ENCODE measurements around the gene AFG1L. TPM values are rescaled to one million over a fixed set of nuclear protein-coding genes. Genes with fewer than 3 reads are reported as not detected.

The AFG1L gene
- total RNA-seq, 1 donor from 2014 or later = 9.3 TPM

GRCh38 chr6:108423982-108424705, 129.3 kb downstream of the AFG1L start:
- Mint-ChIP-seq H3K4me1 (peaks cover 7% of the 10 kb centered on the region), H3K4me3 (no peak overlapping the region), H3K36me3 (peaks cover 8% of the 10 kb centered on the region), H3K9me3 (peaks cover 12% of the 10 kb centered on the region), H3K27ac (no peak overlapping the region), H3K27me3 (ENCODE audit: low read depth) (peaks cover 25% of the 10 kb centered on the region)
- no peak for DNase-seq (ENCODE audit: low spot score in 2 of 2, unreplicated experiment in 2 of 2)
- TF ChIP-seq CTCF (IDR thresholded peaks at IDR 0.05; ENCODE audit: unreplicated experiment) = no peak

DNA sequence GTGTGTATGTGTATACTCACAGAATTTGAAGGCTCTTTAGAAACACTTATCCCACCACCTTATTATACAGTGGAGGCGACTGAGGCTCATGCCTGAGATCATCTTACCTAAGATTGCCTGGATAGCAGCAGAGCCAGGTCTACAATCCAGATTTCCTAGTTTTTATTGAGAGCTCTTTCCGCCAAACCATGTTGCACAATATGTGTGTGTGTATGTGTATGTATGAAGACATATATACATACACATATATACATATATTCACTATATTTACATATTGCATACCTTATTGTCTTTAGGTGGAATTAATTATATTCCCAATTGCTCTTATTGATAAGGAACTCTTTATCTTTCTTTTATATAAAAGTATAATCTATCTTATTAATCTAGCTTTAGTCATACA, 130.6 kb downstream of the AFG1L start:
- DNase-seq (ENCODE audit: low spot score in 2 of 2, unreplicated experiment in 2 of 2) = no peak
- TF ChIP-seq CTCF (IDR thresholded peaks at IDR 0.05; ENCODE audit: unreplicated experiment) = no peak
- Mint-ChIP-seq H3K36me3 (peaks cover 9% of the 10 kb centered on the region), H3K27me3 (ENCODE audit: low read depth) (peaks cover 25% of the 10 kb centered on the region), H3K4me3 (no peak overlapping the region), H3K4me1 (peaks cover 7% of the 10 kb centered on the region), H3K27ac (no peak overlapping the region), H3K9me3 (peaks cover 12% of the 10 kb centered on the region)

- no peak for DNase-seq (ENCODE audit: low spot score in 2 of 2, unreplicated experiment in 2 of 2)
- no peak overlapping the region for H3K27ac Mint-ChIP-seq
- H3K9me3 Mint-ChIP-seq = peaks cover 12% of the 10 kb centered on the region
- peaks cover 35% of the 10 kb centered on the region for H3K27me3 Mint-ChIP-seq (ENCODE audit: low read depth)
- H3K4me3 Mint-ChIP-seq = no peak overlapping the region
- no peak for TF ChIP-seq CTCF (IDR thresholded peaks at IDR 0.05; ENCODE audit: unreplicated experiment)
- H3K4me1 Mint-ChIP-seq = no peaks in the 10 kb centered on the region
- H3K36me3 Mint-ChIP-seq = peaks cover 9% of the 10 kb centered on the region
Measured at GRCh38 chr6:108432143-108432542, 137.3 kb downstream of the AFG1L start.

- Mint-ChIP-seq H3K4me3 (no peak overlapping the region), H3K27me3 (ENCODE audit: low read depth) (peaks cover 38% of the 10 kb centered on the region), H3K36me3 (peaks cover 9% of the 10 kb centered on the region), H3K9me3 (peaks cover 12% of the 10 kb centered on the region), H3K4me1 (no peaks in the 10 kb centered on the region), H3K27ac (no peak overlapping the region)
- no peak for DNase-seq (ENCODE audit: low spot score in 2 of 2, unreplicated experiment in 2 of 2)
- no peak for TF ChIP-seq CTCF (IDR thresholded peaks at IDR 0.05; ENCODE audit: unreplicated experiment)
Measured at GRCh38 chr6:108432792-108433191, 137.9 kb downstream of the AFG1L start.

DNA sequence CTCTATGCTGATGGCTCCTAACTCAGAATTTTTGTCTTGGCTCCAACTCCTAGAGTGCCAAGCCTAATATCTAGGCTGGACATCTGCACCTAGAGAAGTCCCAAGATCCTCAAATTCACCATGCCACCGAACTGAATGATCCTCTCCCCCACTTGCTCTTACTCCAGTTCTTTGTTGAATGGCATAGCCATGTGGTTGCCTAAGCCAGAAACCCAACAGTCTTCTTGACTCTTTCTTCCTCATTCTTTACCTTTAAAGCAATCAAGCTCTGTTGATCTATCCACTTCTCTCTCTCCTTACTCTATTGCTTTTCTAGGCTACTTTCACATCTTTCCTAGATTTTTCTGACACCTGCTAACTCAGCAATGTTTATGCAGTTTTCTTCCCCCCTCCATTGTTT, 139.4 kb downstream of the AFG1L start:
- TF ChIP-seq CTCF (IDR thresholded peaks at IDR 0.05; ENCODE audit: unreplicated experiment) = no peak
- Mint-ChIP-seq H3K36me3 (peaks cover under 1% of the 10 kb centered on the region), H3K9me3 (peaks cover under 1% of the 10 kb centered on the region), H3K4me3 (no peak overlapping the region), H3K27me3 (ENCODE audit: low read depth) (peaks cover 30% of the 10 kb centered on the region), H3K4me1 (no peaks in the 10 kb centered on the region), H3K27ac (no peak overlapping the region)
- no peak for DNase-seq (ENCODE audit: low spot score in 2 of 2, unreplicated experiment in 2 of 2)

Measured in mesothelial cell of epicardium (in vitro differentiated cells).